RWPE1 (cell line): ENCODE measurements around the gene RABGGTA.

Experiments used
- CTCF ChIA-PET: fragments of 350-600 bp; sonication (Branson Sonifier 250); formaldehyde crosslinking; extraction: SDS; loops from one replicate; lab custom pipeline; 2021; lab: Yijun Ruan, JAX
- POLR2A ChIA-PET: fragments of 400-600 bp; formaldehyde crosslinking; extraction: SDS; loops from one replicate; lab custom pipeline; 2020; ENCODE audit warnings: antibody characterized with exemption; ENCODE audit not compliant: low non-redundant PET; lab: Yijun Ruan, JAX
- DNase-seq: peaks from one replicate; pipeline ENCODE4 v3.0.0; 2012; ENCODE audit warnings: low spot score
- H3K27ac ChIP-seq: fragments of 450-650 bp; 2 replicates; pipeline ENCODE4 v1.5.1; 2017
- TF ChIP-seq, protein P1 (sequence below): fragments of 450-650 bp; conservative IDR thresholded peaks from 2 replicates; pipeline ENCODE4 v1.5.1; 2017; ENCODE audit warnings: low read depth, mild to moderate bottlenecking

The RABGGTA gene

DNA sequence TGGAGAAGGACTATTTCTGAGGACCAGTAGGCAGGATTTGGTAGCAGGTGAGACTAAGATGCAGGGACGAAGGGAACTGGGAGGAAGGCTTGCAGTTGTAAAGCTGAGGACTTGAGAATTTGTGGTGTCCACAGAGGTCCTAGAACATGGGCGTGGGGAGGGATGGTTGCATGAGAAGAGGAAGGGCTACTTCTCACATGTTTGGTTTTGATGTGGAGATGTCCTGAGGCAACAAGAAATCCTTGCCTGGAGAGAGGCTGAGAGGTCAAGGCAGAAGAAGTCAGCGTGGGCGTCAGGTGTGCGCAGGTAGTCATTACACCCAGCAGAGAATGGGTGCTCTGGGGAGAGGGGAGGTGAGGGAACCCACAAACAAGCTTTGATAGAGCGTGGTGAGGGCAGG, 5.7 kb upstream of the RABGGTA start:
- ChIA-PET POLR2A (no interaction called here), CTCF (interaction anchor here (0.9 to 3.6 kb wide), 2 partner anchors 20 to 31 kb away, joined by 3 to 15 read pairs; partner anchors contain the start of gene CIDEB)
- no peak overlapping the region; the same call in 1 of the 2 replicates for H3K27ac ChIP-seq
- TF ChIP-seq, protein P1, sequence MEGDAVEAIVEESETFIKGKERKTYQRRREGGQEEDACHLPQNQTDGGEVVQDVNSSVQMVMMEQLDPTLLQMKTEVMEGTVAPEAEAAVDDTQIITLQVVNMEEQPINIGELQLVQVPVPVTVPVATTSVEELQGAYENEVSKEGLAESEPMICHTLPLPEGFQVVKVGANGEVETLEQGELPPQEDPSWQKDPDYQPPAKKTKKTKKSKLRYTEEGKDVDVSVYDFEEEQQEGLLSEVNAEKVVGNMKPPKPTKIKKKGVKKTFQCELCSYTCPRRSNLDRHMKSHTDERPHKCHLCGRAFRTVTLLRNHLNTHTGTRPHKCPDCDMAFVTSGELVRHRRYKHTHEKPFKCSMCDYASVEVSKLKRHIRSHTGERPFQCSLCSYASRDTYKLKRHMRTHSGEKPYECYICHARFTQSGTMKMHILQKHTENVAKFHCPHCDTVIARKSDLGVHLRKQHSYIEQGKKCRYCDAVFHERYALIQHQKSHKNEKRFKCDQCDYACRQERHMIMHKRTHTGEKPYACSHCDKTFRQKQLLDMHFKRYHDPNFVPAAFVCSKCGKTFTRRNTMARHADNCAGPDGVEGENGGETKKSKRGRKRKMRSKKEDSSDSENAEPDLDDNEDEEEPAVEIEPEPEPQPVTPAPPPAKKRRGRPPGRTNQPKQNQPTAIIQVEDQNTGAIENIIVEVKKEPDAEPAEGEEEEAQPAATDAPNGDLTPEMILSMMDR, result no peak
- DNase-seq, result no peak

- POLR2A ChIA-PET, result interaction anchor here (0.6 to 0.9 kb wide), 3 partner anchors 9 to 182 kb away, joined by 3 to 13 read pairs (median 4); no protein-coding TSS in a partner anchor
- H3K27ac ChIP-seq, result peak overlapping the region; percentile 91
- DNase-seq, result peak; percentile 91
- CTCF ChIA-PET, result interaction anchor here (0.5 to 1.3 kb wide), 2 partner anchors 23 to 31 kb away, joined by 3 to 4 read pairs; no protein-coding TSS in a partner anchor
- TF ChIP-seq, protein P1, result no peak
These were observed 2.7 kb upstream of the RABGGTA start for GRCh38 chr14:24274101-24274543.

GRCh38 chr14:24273422-24273998, 2.1 kb upstream of the RABGGTA start:
- no peak for DNase-seq
- CTCF ChIA-PET, result interaction anchor here (0.5 to 1.3 kb wide), 2 partner anchors 16 to 24 kb away, joined by 3 to 4 read pairs; no protein-coding TSS in a partner anchor
- POLR2A ChIA-PET, result interaction anchor here (0.6 to 0.9 kb wide), 2 partner anchors 11 to 182 kb away, joined by 3 to 4 read pairs; no protein-coding TSS in a partner anchor
- H3K27ac ChIP-seq, result peak overlapping the region; percentile 91
- TF ChIP-seq, protein P1, result no peak

DNA sequence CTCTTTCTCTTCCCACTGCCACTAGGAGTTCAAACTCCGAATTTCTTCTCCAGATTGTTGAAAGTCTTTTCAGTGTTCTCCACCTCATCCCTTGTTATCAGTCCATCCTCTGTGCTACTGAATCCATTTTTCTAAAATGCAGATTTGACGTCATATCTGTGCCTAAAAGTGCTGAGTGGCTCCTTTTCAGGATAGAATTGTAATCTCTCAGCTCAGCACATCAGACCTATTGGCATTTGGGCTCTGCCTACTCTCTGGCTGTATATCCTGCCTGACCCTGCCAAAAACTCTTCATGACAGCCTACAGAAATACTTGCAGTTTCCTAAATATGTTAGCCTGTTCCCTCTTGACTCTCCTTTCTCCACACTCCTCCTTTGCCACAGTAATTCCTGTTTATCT, 1.1 kb upstream of the RABGGTA start:
- DNase-seq, result no peak
- no peak overlapping the region for H3K27ac ChIP-seq
- TF ChIP-seq, protein P1, result no peak
- POLR2A ChIA-PET, result interaction anchor here (2.1 kb wide), 1 partner anchor 30 kb away, joined by 12 read pairs; the partner anchor contains the start of gene TINF2
- CTCF ChIA-PET, result interaction anchor here (0.6 to 1.0 kb wide), 3 partner anchors 9 to 114 kb away, joined by 3 read pairs; no protein-coding TSS in a partner anchor

DNA sequence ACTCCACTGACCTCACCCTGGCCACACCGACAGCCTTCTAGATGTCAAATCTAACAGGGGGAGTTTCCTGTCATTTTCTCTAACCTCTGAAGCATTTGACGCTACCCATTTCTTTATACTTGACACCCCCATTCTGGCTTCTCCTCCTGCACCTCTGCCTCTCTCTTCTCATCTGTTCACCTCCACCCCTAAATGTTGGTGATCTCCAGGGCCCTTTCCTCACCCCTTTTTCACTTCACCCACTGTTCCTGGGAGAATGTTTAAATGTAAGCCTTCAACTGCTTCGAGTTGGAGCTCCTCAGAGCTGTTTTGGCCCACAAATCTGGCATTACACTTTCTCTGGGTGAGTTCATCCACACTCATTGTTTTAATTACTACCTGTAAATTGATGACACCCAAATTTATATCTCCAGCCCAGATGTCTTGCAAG, 452 bp upstream of the RABGGTA start:
- TF ChIP-seq, protein P1, result no peak
- ChIA-PET POLR2A (interaction anchor here (2.1 kb wide), 1 partner anchor 30 kb away, joined by 12 read pairs; the partner anchor contains the start of gene TINF2), CTCF (interaction anchor here (0.6 to 1.0 kb wide), 4 partner anchors 10 to 114 kb away, joined by 3 to 4 read pairs (median 3); partner anchors contain the start of gene TINF2)
- peak overlapping the region; percentile 96 for H3K27ac ChIP-seq
- DNase-seq, result no peak

DNA sequence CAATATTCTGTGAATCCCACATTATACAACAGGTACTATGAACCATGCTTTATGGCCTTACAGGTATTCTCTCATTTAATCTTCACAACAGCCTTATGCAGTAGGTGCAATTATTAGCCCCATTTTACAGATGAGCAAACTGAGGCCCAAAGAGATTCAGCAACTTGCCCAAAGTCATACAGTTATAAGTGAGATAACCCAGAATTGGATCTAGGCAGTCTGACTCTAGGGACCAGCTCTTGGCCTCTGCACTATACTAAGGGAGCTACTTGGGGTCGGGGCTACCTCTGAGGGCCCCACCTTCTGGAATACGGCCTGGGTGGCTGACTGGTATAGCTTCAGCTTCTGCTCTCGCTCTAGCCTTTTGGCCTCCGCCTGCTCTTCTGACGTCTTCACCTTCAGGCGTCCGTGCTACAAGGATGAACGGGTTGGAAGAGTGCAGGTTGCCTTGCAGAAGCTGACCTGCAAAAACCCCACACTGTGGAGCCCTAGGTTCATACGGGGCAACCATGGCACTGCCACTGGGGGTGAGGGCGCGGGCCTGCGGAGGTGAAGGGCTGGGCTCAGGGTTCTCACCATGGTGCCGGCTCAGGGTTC, 762 bp downstream of the RABGGTA start:
- no peak for DNase-seq
- POLR2A ChIA-PET, result interaction anchor here (0.7 to 2.1 kb wide), 3 partner anchors 11 to 28 kb away, joined by 3 to 12 read pairs (median 3); partner anchors contain the start of gene TINF2
- TF ChIP-seq, protein P1, result no peak
- H3K27ac ChIP-seq, result peak overlapping the region; percentile 96
- CTCF ChIA-PET, result interaction anchor here (0.6 to 0.9 kb wide), 4 partner anchors 18 to 131 kb away, joined by 3 to 4 read pairs (median 3); partner anchors contain the start of gene TINF2
